Mucosa of rectum (tissue), 2 donors: Measurements from ENCODE around the gene C4B.
"Not testable (repeated sequence)": the region's sequence is repeated elsewhere in the genome, so short reads cannot be mapped to it uniquely, and the experiment has no call there.

Experiments used
- H3K27ac ChIP-seq, 2 donors: one replicate each; pipeline ENCODE4 v1.7.0; 2013; ENCODE audit warnings: inconsistent platforms in 2 of 2, low read depth in 2 of 2, low read length in 2 of 2
- H3K27me3 ChIP-seq, 2 donors: one replicate each; pipeline ENCODE4 v1.7.0; 2013; ENCODE audit warnings: low read length in 2 of 2; ENCODE audit not compliant: control insufficient read depth in 2 of 2, insufficient read depth in 2 of 2
- H3K36me3 ChIP-seq, 2 donors: one replicate each; pipeline ENCODE4 v1.7.0; 2013; ENCODE audit warnings: low read length in 2 of 2; ENCODE audit not compliant: control insufficient read depth in 2 of 2, insufficient read depth in 2 of 2
- H3K4me1 ChIP-seq, 2 donors: one replicate each; pipeline ENCODE4 v1.7.0; 2013; ENCODE audit warnings: low read length in 2 of 2, mild to moderate bottlenecking in 1 of 2; ENCODE audit not compliant: control insufficient read depth in 2 of 2, insufficient read depth in 2 of 2
- H3K4me3 ChIP-seq, 2 donors: one replicate each; pipeline ENCODE4 v1.7.0; 2013; ENCODE audit warnings: low read length in 2 of 2
- H3K9ac ChIP-seq, 2 donors: one replicate each; pipeline ENCODE4 v1.7.0; 2013; ENCODE audit warnings: low read length in 2 of 2, low read depth in 1 of 2, mild to moderate bottlenecking in 1 of 2
- H3K9me3 ChIP-seq, 2 donors: one replicate each; pipeline ENCODE4 v1.7.0; 2013; ENCODE audit warnings: low read length in 2 of 2; ENCODE audit not compliant: control insufficient read depth in 2 of 2
- donor health status: healthy.
- donor health status: Normal muscosa, but diverticular disease.

C4B gene

GRCh38 chr6:32014547-32014946 is at the start of gene C4B:
TSS of gene C4B (plus strand) at chr6:32014795. CDS start at chr6:32014846, 51 bp downstream.
- H3K4me3 ChIP-seq, H3K36me3 ChIP-seq, H3K9ac ChIP-seq, H3K4me1 ChIP-seq, H3K27me3 ChIP-seq, H3K9me3 ChIP-seq, H3K27ac ChIP-seq: not testable (repeated sequence)

GRCh38 chr6:31965700-31966099 is 48.9 kb upstream of the C4B start:
- H3K9ac ChIP-seq: no peak overlapping the region
- no peaks in the 10 kb centered on the region for H3K9me3 ChIP-seq
- no peak overlapping the region for H3K4me3 ChIP-seq
- H3K27me3 ChIP-seq: no peaks in the 10 kb centered on the region
- peaks cover 76 to 87% of the 10 kb centered on the region in 2 donors for H3K36me3 ChIP-seq
- H3K27ac ChIP-seq: no peak overlapping the region
- H3K4me1 ChIP-seq: peaks cover 0 to 4% of the 10 kb centered on the region in 2 donors

GRCh38 chr6:31966506-31966905 is 48.1 kb upstream of the C4B start:
- H3K27me3 ChIP-seq: no peaks in the 10 kb centered on the region
- H3K4me3 ChIP-seq: no peak overlapping the region
- peaks cover 6 to 12% of the 10 kb centered on the region in 2 donors for H3K4me1 ChIP-seq
- H3K9me3 ChIP-seq: no peaks in the 10 kb centered on the region
- peaks cover 70 to 78% of the 10 kb centered on the region in 2 donors for H3K36me3 ChIP-seq
- no peak overlapping the region for H3K27ac ChIP-seq
- no peak overlapping the region for H3K9ac ChIP-seq

- Histone ChIP-seq H3K4me3 (no peak overlapping the region), H3K9ac (no peak overlapping the region), H3K4me1 (peaks cover 9 to 15% of the 10 kb centered on the region in 2 donors), H3K27me3 (no peaks in the 10 kb centered on the region), H3K27ac (no peak overlapping the region), H3K9me3 (no peaks in the 10 kb centered on the region), H3K36me3 (peaks cover 63 to 71% of the 10 kb centered on the region in 2 donors)
These were observed 47.3 kb upstream of the C4B start for GRCh38 chr6:31966997-31967925.

- Histone ChIP-seq H3K9ac (no peak overlapping the region), H3K4me1 (peaks cover 13 to 15% of the 10 kb centered on the region in 2 donors), H3K9me3 (no peaks in the 10 kb centered on the region), H3K4me3 (no peak overlapping the region), H3K27ac (no peak overlapping the region), H3K36me3 (peaks cover 56 to 65% of the 10 kb centered on the region in 2 donors), H3K27me3 (no peaks in the 10 kb centered on the region)
These were observed 46.7 kb upstream of the C4B start for GRCh38 chr6:31967926-31968320.

GRCh38 chr6:31968326-31968725 is 46.3 kb upstream of the C4B start:
- H3K4me1 ChIP-seq: peaks cover 15 to 17% of the 10 kb centered on the region in 2 donors
- H3K36me3 ChIP-seq: peaks cover 54 to 63% of the 10 kb centered on the region in 2 donors

GRCh38 chr6:31968791-31969711 is 45.5 kb upstream of the C4B start:
- H3K4me1 ChIP-seq: peaks cover 15 to 18% of the 10 kb centered on the region in 2 donors
- H3K9me3 ChIP-seq: no peaks in the 10 kb centered on the region
- peaks cover 47 to 56% of the 10 kb centered on the region in 2 donors for H3K36me3 ChIP-seq
- H3K27me3 ChIP-seq: no peaks in the 10 kb centered on the region
- H3K27ac ChIP-seq: no peak overlapping the region
- H3K9ac ChIP-seq: no peak overlapping the region
- no peak overlapping the region for H3K4me3 ChIP-seq

More at GRCh38 chr6:31968326-31968725, 46.3 kb upstream of the C4B start:
- no peaks in the 10 kb centered on the region for H3K27me3 ChIP-seq
- H3K27ac ChIP-seq: no peak overlapping the region
- no peak overlapping the region for H3K4me3 ChIP-seq
- no peaks in the 10 kb centered on the region for H3K9me3 ChIP-seq
- H3K9ac ChIP-seq: no peak overlapping the region

- Histone ChIP-seq H3K4me3 (no peak overlapping the region), H3K36me3 (peaks cover 44 to 52% of the 10 kb centered on the region in 2 donors), H3K27ac (peak overlapping the region in 1 of 2 donors; percentile 98), H3K4me1 (peaks cover 15 to 18% of the 10 kb centered on the region in 2 donors), H3K27me3 (no peaks in the 10 kb centered on the region), H3K9me3 (no peaks in the 10 kb centered on the region), H3K9ac (no peak overlapping the region)
These were observed 44.6 kb upstream of the C4B start for GRCh38 chr6:31969712-31970603.

- peaks cover 15 to 18% of the 10 kb centered on the region in 2 donors for H3K4me1 ChIP-seq
- H3K9me3 ChIP-seq: no peaks in the 10 kb centered on the region
- peaks cover 39 to 46% of the 10 kb centered on the region in 2 donors for H3K36me3 ChIP-seq
- H3K27ac ChIP-seq: peak overlapping the region in 1 of 2 donors; percentile 98
- peak overlapping the region; percentile 89 for H3K4me3 ChIP-seq
- no peaks in the 10 kb centered on the region for H3K27me3 ChIP-seq
- H3K9ac ChIP-seq: peak overlapping the region in 1 of 2 donors; percentile 94
These were observed 43.9 kb upstream of the C4B start for GRCh38 chr6:31970604-31971271.
